ENCODE results near the gene PCDHA7.
"Not testable (repeated sequence)": the region's sequence is repeated elsewhere in the genome, so short reads cannot be mapped to it uniquely, and the experiment has no call there.

The PCDHA7 gene

DNA sequence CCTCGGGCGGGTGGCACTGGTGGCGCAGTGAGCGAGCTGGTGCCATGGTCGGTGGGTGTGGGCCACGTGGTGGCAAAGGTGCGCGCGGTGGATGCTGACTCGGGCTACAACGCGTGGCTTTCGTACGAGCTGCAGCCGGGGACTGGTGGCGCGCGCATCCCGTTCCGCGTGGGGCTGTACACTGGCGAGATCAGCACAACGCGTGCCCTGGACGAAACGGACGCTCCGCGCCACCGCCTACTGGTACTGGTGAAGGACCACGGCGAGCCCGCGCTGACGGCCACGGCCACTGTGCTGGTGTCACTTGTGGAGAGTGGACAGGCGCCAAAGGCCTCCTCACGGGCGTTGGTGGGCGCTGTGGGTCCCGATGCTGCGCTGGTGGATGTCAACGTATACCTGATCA, 25.2 kb upstream of the PCDHA7 start:
- DNase-seq (ENCODE audit: low read depth, low spot score): no peak
- no peak overlapping the region for H3K4me3 ChIP-seq (ENCODE audit: low read length)

- peak; percentile 37 for DNase-seq (ENCODE audit: low read depth, low spot score)
- no peak within 1 kb of the TSS for H3K4me3 ChIP-seq (ENCODE audit: low read length)
Measured at GRCh38 chr5:140821375-140822280, 12.4 kb upstream of the PCDHA7 start, which contains the start of gene PCDHA5. Gene PCDHA5 (plus strand): TSS chr5:140821613.

DNA sequence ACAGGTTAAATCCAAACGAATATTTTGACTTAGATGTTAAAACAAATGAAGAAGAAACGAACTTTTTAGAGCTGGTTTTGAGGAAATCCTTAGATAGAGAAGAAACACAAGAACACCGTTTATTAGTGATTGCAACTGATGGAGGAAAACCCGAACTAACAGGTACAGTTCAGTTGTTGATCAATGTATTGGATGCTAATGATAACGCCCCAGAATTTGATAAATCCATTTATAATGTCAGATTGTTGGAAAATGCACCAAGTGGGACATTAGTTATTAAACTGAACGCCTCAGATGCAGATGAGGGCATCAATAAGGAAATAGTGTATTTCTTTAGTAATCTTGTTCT, 11.8 kb upstream of the PCDHA7 start:
- no peak overlapping the region for H3K4me3 ChIP-seq (ENCODE audit: low read length)
- DNase-seq (ENCODE audit: low read depth, low spot score): no peak

- not testable (repeated sequence) for H3K4me3 ChIP-seq (ENCODE audit: low read length); DNase-seq (ENCODE audit: low read depth, low spot score)
Measured at GRCh38 chr5:140822969-140823368, 11.1 kb upstream of the PCDHA7 start.

DNA sequence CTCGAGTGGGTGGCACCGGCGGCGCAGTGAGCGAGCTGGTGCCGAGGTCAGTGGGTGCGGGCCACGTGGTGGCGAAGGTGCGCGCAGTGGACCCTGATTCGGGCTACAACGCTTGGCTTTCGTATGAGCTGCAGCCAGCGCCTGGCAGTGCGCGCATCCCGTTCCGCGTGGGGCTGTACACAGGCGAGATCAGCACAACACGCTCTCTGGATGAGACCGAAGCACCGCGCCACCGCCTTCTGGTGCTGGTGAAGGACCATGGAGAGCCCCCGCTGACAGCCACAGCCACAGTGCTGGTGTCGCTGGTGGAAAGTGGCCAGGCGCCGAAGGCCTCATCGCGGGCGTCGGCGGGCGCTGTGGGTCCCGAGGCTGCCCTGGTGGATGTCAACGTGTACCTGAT, 10.6 kb upstream of the PCDHA7 start:
- no peak for DNase-seq (ENCODE audit: low read depth, low spot score)

DNA sequence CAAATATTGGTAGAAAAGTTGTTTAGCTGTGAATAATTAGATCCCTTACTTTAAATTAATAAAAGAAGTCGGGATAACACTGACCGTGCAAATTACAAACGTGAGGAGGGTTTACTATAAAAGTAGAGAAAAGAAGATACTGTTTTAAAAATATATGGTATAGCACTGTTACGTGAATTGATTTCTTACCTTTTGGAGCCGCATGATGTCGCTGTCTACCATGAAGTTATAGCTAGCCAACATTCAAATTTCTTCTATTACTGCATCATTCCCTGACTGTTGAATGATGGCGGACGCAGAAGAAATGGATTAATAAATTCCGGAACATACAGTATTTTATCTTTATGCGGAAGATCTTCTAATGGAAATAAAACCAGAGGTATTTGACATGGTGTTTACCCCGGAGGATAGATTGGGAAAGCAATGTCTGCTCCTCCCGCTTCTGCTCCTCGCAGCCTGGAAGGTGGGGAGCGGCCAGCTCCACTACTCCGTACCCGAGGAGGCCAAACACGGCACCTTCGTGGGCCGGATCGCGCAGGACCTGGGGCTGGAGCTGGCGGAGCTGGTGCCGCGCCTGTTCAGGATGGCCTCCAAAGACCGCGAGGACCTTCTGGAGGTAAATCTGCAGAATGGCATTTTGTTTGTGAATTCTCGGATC, 6.2 kb upstream of the PCDHA7 start, which contains the start of gene PCDHA6:
Gene PCDHA6, plus strand, starts transcription at position 257 of the 658 bp plus-strand sequence. Its CDS starts 132 bp downstream, at position 389.
- DNase-seq (ENCODE audit: low read depth, low spot score): no peak
- H3K4me3 ChIP-seq (ENCODE audit: low read length): no peak within 1 kb of the TSS

More for the DNA sequence above, 10.6 kb upstream of the PCDHA7 start:
- H3K4me3 ChIP-seq (ENCODE audit: low read length): no peak overlapping the region

- no peak overlapping the region for H3K4me3 ChIP-seq (ENCODE audit: low read length)
- no peak for DNase-seq (ENCODE audit: low read depth, low spot score)
Measured at GRCh38 chr5:140828362-140828737, 5.7 kb upstream of the PCDHA7 start.

DNA sequence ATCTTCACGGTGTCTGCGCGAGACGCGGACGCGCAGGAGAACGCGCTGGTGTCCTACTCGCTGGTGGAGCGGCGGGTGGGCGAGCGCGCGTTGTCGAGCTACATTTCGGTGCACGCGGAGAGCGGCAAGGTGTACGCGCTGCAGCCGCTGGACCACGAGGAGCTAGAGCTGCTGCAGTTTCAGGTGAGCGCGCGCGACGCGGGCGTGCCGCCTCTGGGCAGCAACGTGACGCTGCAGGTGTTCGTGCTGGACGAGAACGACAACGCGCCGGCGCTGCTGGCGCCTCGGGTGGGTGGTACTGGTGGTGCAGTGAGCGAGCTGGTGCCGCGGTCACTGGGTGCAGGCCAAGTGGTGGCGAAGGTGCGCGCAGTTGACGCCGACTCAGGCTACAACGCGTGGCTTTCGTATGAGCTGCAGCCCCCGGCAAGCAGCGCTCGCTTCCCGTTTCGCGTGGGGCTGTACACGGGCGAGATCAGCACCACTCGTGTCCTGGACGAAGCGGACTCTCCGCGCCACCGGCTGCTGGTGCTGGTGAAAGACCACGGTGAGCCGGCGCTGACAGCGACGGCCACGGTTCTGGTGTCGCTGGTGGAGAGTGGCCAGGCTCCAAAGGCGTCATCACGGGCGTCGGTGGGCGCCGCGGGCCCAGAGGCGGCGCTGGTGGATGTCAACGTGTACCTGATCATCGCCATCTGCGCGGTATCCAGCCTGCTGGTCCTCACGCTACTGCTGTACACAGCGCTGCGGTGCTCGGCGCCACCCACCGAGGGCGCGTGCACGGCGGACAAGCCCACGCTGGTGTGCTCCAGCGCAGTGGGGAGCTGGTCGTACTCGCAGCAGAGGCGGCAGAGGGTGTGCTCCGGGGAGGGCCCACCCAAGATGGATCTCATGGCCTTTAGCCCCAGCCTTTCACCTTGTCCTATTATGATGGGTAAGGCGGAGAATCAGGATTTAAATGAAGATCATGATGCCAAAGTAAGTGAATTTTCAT, 4.3 kb upstream of the PCDHA7 start:
- H3K4me3 ChIP-seq (ENCODE audit: low read length); DNase-seq (ENCODE audit: low read depth, low spot score): not testable (repeated sequence)

- DNase-seq (ENCODE audit: low read depth, low spot score); H3K4me3 ChIP-seq (ENCODE audit: low read length): not testable (repeated sequence)
Measured at GRCh38 chr5:140834439-140835008, 455 bp downstream of the PCDHA7 start.

DNA sequence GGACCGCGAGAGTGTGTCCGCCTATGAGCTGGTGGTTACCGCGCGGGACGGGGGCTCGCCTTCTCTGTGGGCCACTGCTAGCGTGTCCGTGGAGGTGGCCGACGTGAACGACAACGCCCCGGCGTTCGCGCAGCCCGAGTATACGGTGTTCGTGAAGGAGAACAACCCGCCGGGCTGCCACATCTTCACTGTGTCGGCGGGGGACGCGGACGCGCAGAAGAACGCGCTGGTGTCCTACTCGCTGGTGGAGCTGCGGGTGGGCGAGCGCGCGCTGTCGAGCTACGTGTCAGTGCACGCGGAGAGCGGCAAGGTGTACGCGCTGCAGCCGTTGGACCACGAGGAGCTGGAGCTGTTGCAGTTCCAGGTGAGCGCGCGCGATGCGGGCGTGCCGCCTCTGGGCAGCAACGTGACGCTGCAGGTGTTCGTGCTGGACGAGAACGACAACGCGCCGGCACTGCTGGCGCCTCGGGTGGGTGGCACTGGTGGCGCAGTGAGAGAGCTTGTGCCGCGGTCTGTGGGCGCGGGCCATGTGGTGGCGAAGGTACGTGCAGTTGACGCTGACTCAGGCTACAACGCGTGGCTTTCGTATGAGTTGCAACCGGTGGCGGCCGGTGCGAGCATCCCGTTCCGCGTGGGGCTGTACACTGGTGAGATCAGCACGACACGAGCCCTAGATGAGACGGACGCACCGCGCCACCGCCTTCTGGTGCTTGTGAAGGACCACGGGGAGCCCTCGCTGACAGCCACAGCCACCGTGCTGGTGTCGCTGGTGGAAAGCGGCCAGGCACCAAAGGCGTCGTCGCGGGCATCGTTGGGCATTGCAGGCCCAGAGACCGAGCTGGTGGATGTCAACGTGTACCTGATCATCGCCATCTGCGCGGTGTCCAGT, 1.8 kb downstream of the PCDHA7 start:
- DNase-seq (ENCODE audit: low read depth, low spot score): no peak
- no peak overlapping the region for H3K4me3 ChIP-seq (ENCODE audit: low read length)

GRCh38 chr5:140840978-140841962, 7.2 kb downstream of the PCDHA7 start, which contains the start of gene PCDHA8:
Gene PCDHA8 (plus strand): TSS chr5:140841187. CDS start chr5:140841322, 135 bp downstream.
- DNase-seq (ENCODE audit: low read depth, low spot score): peak; percentile 42
- peak within 1 kb of the TSS; percentile 32 for H3K4me3 ChIP-seq (ENCODE audit: low read length)

DNA sequence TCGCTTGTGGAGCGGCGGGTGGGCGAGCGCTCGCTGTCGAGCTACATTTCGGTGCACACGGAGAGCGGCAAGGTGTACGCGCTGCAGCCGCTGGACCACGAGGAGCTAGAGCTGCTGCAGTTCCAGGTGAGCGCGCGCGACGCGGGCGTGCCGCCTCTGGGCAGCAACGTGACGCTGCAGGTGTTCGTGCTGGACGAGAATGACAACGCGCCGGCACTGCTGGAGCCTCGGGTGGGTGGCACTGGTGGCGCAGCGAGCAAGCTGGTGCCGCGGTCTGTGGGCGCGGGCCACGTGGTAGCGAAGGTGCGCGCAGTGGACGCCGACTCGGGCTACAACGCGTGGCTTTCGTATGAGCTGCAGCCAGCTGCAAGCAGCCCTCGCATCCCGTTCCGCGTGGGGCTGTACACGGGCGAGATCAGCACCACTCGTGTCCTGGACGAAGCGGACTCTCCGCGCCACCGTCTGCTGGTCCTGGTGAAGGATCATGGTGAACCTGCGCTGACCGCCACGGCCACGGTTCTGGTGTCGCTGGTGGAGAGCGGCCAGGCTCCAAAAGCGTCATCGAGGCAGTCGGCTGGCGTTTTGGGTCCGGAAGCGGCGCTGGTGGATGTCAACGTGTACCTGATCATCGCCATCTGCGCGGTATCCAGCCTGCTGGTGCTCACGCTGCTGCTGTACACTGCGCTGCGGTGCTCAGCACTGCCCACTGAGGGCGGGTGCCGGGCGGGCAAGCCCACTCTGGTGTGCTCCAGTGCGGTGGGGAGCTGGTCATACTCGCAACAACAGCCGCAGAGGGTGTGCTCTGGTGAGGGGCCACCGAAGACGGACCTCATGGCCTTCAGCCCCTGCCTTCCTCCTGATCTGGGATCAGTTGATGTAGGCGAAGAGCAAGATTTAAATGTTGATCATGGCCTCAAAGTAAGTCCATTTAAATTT, 9.0 kb downstream of the PCDHA7 start:
- H3K4me3 ChIP-seq (ENCODE audit: low read length): no peak overlapping the region

DNA sequence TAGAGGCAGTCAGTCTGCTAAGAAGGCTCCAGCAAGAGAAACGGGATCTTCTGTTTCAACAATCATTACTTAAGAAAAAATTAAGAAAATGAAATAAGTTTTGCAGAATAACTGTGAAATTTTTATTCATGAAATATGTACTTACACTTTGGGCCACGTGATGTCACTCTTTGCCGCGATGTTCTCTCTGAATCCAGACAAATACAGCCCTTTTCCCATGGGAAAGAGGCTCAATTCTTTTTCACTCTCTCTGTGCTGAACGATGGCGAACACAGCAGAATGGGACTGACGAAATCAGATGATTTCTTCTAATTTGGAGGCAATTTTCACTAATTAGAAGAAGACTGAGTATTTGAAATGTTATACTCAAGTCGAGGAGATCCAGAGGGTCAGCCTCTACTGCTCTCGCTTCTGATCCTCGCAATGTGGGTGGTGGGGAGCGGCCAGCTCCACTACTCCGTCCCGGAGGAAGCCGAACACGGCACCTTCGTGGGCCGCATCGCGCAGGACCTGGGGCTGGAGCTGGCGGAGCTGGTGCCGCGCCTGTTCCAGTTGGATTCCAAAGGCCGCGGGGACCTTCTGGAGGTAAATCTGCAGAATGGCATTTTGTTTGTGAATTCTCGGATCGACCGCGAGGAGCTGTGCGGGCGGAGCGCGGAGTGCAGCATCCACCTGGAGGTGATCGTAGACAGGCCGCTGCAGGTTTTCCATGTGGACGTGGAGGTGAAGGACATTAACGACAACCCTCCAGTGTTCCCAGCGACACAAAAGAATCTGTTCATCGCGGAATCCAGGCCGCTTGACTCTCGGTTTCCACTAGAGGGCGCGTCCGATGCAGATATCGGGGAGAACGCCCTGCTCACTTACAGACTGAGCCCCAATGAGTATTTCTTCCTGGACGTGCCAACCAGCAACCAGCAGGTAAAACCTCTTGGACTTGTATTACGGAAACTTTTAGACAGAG, 14.4 kb downstream of the PCDHA7 start, which contains the start of gene PCDHA9:
Gene PCDHA9, plus strand, starts transcription at position 244 of the 964 bp plus-strand sequence. Its CDS starts 114 bp downstream, at position 358.
- H3K4me3 ChIP-seq (ENCODE audit: low read length); DNase-seq (ENCODE audit: low read depth, low spot score): not testable (repeated sequence)

More for the DNA sequence above, 9.0 kb downstream of the PCDHA7 start:
- no peak for DNase-seq (ENCODE audit: low read depth, low spot score)

- not testable (repeated sequence) for DNase-seq (ENCODE audit: low read depth, low spot score)
Measured at GRCh38 chr5:140849831-140850634, 16.0 kb downstream of the PCDHA7 start.

More at GRCh38 chr5:140849831-140850634, 16.0 kb downstream of the PCDHA7 start:
- not testable (repeated sequence) for H3K4me3 ChIP-seq (ENCODE audit: low read length)
